ENCODE measurements around the gene IFNA16.
"Not testable (repeated sequence)": the region's sequence is repeated elsewhere in the genome, so short reads cannot be mapped to it uniquely, and the experiment has no call there.

Gene IFNA16

DNA sequence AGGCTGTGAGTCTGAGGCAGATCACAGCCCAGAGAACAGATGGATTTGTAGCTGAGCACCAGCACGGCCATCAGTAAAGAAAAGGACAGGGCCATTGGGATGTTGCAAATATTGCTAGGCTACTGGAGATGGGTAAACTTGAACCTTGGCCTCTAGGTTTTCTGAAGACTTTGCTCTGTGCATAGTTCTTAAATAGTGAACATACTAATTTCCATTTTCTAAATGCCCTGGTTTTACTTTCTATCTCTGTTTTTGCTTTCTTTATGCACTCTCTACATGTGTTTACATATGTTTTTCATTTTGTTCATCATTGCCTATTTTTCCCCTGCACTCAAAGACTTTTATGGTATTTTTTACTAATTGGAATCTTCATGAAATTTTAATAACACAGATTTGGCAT lies at the start of gene IFNA16:
Gene IFNA16, minus strand, starts transcription at position 101 of the 400 bp plus-strand sequence. Its CDS starts 6 bp downstream, at position 95.
- DNase-seq (ENCODE audit: low read depth); H3K4me3 ChIP-seq (ENCODE audit: low read depth, low read length): not testable (repeated sequence)

DNA sequence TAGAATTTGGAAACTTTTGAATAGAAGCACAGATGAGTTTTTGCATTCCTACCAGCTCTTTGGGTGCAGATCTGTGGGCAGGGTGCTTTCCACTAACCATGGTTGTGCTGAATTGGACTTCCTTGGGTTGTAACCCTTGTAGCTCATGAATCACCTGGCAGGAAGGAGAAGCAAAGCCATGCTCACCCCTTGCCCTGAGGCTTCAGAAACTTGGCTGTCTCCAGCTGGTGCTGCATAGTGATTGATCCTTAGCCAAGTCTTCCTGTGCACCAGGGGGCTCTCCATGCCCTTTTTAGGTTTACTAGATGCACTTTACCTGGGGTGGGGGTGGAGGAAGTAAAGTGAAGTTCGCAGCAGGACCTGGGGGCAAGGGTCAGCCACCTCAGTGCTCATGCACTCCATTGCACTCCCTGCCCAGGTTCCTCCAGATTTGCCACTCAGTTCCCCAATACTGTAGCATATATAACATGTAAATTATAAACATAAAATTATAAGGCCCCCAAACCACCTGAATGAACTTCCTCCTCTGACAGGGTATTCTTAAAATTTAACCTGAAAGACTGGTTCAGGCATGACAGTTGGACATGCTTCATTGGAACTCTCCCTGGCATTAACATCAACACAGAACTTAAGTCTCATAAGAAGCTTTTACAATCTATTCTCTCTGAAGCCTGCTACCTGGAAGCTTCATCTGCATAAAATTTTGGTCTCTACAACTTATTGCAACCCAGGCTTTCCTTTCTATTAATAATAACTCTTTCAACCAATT lies 48.5 kb upstream of the IFNA16 start:
- DNase-seq (ENCODE audit: low read depth): no peak
- no peak overlapping the region for H3K4me3 ChIP-seq (ENCODE audit: low read depth, low read length)

DNA sequence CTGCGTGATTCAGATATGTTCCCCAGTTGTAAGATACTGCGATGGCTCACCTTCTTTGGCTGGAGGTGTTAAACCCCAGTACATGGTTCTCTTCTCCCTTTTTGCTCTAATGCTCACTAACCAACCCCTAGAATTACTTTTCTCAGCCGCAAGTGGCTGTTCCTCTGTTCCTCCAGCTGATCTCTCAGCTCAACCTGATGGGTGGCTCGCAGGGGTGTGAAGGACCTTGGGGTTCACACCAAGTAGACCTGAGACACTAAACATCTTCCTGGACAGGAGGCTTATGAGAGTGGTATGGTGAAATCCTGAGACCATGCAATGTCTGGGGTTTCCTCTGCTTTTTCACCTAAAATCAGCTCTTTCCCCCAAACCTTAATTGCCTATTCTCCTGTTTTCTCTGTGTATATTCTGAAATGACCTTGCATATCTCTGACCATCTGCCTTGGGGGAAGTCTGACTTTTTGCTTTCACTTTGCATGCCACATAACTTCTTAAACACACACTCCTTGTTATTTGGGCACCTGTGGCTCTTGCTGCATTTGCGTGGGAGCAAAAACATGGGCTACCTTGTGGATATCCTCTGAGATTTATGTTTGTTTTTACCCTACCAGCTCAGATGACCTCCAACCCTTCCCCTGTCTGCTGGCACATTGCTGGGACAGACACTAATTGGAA lies 38.6 kb upstream of the IFNA16 start:
- no peak for DNase-seq (ENCODE audit: low read depth)
- H3K4me3 ChIP-seq (ENCODE audit: low read depth, low read length): no peak overlapping the region

DNA sequence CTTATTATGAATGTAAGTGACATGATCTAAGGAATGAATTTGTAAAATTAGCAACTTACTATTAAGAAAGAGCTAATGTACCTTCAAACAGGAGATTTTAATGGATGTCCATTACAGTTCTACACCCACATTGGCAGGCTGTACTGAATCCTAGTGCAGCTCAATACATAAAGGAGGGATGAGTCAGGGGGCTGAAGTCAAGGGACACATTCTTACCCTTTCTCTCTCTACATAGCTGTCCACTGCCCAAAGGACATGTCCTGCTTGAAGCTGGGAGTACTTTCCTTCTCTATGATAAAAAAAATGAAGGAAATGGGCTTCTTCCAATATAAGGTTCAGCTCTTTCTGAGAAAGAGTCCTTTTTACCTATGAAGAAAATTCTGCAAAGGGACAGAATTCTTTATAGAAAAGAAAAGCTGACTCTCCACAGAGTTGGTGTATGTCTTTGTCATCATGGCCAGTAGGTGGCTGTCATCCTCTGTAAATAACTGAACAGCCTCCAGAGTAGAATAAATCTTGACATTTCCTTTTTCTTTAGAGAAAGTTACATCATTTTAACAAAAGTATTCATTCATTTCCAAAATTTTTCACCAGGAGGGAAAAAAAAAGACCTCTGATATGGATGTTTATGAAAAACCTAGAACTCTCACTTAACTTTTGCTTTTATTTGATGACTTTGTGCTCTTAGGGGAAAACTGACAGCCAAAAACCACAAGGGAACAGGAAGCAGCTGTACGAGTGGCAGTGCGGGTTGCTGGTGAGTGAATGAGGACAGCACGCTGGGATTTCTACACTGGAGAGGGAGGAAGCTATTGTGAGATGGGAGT lies 35.8 kb upstream of the IFNA16 start:
- peak; percentile 4 for DNase-seq (ENCODE audit: low read depth)
- H3K4me3 ChIP-seq (ENCODE audit: low read depth, low read length): no peak overlapping the region

DNA sequence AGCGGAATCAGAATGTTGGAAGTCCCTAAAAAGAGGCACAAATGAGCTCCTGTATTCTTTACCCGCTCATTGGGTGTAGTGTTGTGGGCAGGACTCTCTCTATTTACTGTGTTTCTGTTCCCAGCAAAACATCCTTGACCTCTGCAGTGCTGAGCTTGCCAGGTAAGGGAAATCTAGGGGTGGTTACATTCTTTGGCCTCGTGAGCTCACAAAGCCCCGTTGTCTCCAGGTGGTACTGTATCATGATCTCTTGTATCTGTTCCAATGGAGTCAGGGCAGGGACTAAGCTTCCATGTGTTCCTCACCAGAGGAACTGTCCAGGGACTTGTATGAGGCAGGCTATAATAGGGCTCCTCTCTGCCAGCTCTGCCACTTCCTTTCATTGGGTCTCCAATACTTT lies 34.5 kb upstream of the IFNA16 start:
- no peak overlapping the region for H3K4me3 ChIP-seq (ENCODE audit: low read depth, low read length)

DNA sequence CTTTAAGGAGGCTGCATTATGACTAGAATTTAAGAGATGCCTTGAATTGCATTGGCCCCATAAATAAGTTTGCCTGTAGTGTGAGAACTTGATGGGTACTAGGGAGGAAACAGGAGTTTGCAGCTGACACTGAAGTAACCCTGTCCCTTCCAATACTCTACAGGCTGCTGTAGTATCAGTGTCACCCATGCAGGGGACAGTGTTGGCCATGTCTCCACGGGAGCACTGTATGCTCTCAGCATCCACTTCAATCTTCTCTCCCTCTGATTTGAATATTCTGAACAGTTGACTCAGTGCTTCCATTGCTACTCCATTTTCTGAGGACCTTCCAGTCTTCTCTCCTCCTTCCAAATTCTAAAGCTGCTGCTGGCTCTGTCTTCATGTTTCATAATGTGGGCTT lies 34.1 kb upstream of the IFNA16 start:
- DNase-seq (ENCODE audit: low read depth): no peak
- H3K4me3 ChIP-seq (ENCODE audit: low read depth, low read length): no peak overlapping the region

More for the DNA sequence above, 34.5 kb upstream of the IFNA16 start:
- no peak for DNase-seq (ENCODE audit: low read depth)

DNA sequence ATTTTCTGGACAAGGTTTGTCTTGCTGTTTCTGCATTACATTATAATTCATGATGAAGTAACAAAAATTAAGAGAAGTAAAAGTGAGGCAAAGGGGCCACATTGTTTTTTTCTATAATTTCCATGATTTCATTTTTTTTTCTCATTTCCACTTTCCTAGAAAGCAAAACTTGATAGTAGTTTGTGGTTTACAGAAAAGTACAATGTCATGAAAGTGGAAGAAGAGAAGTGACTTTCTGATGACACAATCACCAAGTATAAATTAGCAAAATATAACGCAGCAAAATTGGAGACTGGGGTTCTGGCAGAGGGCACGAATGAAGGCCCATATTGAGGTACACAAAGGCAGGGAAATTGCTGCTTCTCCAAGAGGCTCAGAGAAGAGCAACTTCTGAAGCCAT lies 27.7 kb upstream of the IFNA16 start:
- no peak for DNase-seq (ENCODE audit: low read depth)
- H3K4me3 ChIP-seq (ENCODE audit: low read depth, low read length): no peak overlapping the region

DNA sequence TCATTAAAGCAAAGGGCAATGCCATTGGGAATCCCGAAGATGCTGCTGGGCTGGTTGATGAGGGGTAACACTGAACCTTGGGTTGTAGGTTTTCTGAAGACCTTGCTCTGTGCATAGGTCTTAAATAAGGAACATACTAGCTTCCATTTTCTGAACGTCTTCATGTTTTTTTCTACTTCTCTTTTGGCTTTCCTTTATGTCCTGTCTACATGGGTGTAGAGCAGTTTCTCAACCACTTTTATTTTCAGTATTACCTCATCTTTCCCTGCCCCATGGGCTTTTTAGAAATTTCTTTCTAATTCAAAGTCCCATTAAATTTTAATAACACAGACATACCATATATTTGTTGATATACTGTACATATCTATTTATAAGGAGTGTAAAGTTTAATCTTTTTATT lies 22.8 kb upstream of the IFNA16 start, which contains the start of gene IFNA14:
Gene IFNA14, minus strand, starts transcription at position 95 of the 400 bp plus-strand sequence. Its CDS starts 70 bp downstream, at position 25.
- no peak within 1 kb of the TSS for H3K4me3 ChIP-seq (ENCODE audit: low read depth, low read length)
- DNase-seq (ENCODE audit: low read depth): no peak

DNA sequence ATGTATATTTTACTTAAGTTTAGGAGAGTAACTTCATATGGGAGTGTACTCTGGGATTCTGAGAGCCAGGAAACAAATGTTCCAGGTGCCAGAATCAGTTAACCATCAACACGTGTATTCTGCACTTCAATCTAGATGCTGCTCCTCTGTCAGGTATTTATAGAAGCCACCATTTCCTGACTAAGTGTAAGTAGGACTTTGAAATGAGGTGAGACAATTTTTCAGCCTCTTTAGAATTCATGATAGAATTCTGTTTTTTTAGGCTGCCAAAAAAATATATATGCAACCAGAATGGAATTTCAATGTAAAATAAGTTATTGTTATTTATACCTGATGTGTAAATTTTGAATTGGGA lies 19.2 kb upstream of the IFNA16 start:
- not testable (repeated sequence) for DNase-seq (ENCODE audit: low read depth); H3K4me3 ChIP-seq (ENCODE audit: low read depth, low read length)

DNA sequence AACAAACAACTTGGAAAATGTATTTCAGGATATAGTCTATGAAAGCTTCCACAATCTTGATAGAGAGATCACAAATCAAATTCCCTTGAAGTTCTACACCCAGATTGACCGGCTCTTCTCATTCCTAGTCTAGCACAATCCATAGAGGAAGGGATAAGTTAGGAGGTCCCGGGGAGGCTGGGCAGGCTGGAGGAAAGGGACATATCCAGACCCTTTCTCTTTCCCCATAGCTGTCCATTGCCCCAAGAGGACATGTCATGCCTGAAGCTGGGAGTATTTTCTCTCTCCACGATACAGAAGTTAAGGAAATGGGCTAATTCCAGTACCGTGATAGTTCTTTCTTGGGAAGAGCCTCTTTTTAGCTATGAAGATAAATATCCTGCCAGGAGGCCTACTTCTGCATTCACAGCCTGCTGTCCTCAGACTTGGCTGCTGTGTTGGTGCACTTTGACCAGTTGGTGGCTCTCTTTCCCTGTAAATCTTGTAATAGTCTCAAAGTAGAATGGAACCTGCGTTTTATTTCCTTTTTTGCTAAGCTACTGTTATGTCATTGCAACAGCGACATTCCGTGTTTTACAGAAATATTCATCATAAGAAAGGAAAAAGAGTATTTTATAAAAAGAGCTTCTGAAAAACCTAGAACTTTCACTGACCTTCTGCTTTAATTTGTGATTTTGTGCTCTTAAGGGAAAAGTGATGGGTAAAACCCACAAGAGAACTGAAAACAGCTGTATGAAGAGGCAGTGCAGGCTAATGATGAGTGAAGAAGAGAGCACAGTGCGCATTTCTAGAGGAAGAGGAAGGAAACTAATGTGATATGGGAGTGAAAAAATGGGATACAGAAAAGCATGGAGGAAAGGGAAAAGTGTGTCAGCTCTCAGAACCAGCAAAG lies 18.6 kb upstream of the IFNA16 start:
- peak; percentile 8 for DNase-seq (ENCODE audit: low read depth)
- not testable (repeated sequence) for H3K4me3 ChIP-seq (ENCODE audit: low read depth, low read length)

DNA sequence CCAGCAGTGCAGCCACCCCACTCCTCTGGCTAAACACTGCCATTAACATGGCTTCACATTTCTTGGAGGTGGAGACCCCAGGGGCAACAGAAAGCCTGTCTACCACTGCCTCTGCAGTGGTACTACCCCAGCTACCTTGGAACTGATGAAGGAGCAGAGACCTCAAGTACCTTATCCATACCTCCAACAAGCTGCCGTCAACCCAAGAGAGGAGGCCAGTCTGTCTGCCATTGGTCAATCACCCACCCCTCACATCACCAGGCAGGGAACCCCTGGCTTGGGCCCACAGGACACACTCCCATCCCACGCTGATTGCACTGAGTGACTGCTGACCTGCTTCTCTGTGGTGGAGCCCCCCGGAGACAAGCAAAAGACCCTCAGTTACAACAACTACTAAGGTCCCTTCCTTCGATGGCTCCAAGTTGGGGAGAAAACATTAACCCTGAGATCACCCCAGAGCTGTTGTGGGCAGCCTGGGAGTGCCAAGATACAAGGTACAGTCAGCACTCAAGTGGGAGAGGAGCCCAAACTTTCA lies 17.1 kb upstream of the IFNA16 start:
- no peak for DNase-seq (ENCODE audit: low read depth)

DNA sequence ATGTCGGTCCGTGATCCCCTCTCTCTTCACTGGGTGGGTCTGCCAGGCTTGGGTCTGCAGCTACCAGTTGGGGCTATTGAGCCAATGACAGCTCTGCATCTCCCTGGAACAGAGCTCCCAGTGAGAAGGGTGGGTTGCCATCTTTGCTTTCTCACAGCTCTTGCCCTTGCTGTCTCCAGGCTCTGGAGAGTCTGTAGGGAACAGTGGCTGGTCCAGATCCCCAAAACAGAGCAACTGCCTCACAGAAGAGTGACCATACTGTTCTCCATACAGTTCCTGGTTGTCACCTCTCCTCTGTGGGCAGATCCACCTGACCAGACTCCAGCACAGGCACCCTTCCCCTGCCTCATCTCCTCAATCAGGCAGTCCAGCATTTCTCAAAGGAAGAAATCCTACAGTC lies 16.1 kb upstream of the IFNA16 start:
- no peak overlapping the region for H3K4me3 ChIP-seq (ENCODE audit: low read depth, low read length)
- no peak for DNase-seq (ENCODE audit: low read depth)

More for the DNA sequence above, 17.1 kb upstream of the IFNA16 start:
- H3K4me3 ChIP-seq (ENCODE audit: low read depth, low read length): no peak overlapping the region

DNA sequence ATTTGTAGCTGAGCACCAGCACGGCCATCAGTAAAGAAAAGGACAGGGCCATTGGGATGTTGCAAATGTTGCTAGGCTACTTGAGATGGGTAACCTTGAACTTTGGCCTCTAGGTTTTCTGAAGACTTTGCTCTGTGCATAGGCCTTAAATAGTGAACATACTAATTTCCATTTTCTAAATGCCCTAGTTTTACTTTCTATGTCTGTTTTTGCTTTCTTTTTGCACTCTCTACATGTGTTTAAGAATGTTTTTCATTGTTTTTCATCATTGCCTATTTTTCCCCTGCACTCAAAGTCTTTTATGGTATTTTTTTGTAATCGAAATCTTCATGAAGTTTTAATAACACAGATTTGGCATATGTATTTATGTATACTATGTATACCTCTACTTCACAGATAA lies 11.0 kb upstream of the IFNA16 start, which contains the start of gene IFNA17:
Gene IFNA17, minus strand, starts transcription at position 101 of the 400 bp plus-strand sequence. Its CDS starts 49 bp downstream, at position 52.
- DNase-seq (ENCODE audit: low read depth): no peak
- no peak within 1 kb of the TSS for H3K4me3 ChIP-seq (ENCODE audit: low read depth, low read length)

DNA sequence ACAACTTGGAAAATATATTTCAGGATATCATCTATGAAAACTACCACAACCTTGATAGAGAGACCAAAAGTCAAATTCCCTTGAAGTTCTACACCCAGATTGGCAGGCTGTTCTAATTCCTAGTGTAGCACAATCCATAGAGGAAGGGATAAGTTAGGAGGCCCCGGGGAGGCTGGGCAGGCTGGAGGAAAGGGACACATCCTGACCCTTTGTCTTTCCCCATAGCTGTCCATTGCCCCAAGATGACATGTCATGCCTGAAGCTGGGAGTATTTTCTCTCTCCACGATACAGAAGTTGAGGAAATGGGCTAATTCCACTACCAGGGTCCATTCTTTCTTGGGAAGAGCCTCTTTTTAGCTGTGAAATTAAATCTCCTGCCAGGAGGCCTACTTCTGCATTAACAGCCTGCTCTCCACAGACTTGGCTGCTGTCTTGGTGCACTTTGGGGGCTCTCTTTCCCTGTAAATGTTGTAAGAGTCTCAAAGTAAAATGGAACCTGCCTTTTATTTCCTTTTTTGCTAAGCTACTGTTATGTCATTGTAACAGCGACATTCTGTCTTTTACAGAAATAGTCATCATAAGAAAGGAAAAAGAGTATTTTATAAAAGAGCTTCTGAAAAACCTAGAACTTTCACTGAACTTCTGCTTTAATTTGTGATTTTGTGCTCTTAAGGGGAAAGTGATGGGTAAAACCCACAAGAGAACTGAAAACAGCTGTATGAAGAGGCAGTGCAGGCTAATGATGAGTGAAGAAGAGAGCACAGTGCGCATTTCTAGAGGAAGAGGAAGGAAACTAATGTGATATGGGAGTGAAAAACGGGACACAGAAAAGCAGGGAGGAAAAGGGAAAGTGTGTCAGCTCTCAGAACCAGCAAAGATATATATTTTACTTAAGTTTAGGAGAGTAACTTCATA lies 3.4 kb downstream of the IFNA16 start:
- H3K4me3 ChIP-seq (ENCODE audit: low read depth, low read length); DNase-seq (ENCODE audit: low read depth): not testable (repeated sequence)

DNA sequence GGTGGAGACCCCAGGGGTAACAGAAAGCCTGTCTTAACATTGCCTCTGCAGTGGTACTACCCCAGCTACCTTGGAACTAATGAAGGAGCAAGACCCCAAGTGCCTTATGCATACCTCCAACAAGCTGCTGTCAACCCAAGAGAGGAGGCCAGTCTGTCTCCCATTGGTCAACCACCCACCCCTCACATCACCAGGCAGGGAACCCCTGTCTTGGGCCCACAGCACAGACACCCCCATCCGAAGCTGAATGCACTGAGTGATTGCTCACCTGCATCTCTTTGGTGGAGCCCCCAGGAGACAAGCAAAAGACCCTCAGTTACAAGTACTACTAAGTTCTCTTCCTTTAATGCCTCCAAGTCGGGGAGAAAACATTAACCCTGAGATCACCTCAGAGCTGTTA lies 5.0 kb downstream of the IFNA16 start:
- not testable (repeated sequence) for DNase-seq (ENCODE audit: low read depth); H3K4me3 ChIP-seq (ENCODE audit: low read depth, low read length)

DNA sequence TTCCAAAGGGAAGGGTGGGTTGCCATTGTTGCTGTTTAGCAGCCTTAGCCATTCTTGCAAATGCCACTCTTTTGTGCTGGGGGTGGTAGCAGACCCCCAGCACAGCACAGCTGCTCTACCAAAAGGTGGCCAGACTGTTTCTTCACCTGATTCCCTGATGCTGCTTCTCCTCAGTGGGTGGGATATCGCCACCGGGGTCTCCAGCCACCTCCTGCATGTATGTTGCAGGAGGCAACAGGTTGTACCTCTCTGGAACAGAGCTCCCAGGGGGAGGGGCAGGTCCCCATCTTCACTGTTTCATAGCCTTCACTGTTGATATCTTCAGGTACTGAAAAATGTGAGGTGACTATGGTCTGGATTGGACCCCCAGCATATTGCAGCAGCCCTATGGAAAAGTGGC lies 6.3 kb downstream of the IFNA16 start:
- DNase-seq (ENCODE audit: low read depth); H3K4me3 ChIP-seq (ENCODE audit: low read depth, low read length): not testable (repeated sequence)

DNA sequence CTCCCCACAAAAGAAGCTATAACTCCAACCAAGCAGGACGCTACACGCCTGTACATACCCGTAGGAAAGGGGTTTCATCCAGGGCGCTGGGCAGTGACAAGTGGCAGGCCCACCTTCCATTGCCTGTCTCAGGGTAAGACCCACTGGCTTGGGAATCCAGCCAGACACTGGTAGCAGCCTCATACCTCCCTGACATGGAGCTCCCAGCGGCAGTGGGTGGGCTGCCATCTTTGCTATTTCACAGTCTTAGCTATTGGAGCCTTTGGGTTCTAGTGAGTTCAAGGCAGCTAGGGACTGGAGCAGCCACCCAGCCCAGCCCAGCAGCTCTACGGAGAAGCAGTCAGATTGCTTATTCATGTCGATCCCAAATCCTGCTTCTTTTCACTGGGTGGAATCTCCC lies 6.8 kb downstream of the IFNA16 start:
- no peak overlapping the region for H3K4me3 ChIP-seq (ENCODE audit: low read depth, low read length)
- no peak for DNase-seq (ENCODE audit: low read depth)

DNA sequence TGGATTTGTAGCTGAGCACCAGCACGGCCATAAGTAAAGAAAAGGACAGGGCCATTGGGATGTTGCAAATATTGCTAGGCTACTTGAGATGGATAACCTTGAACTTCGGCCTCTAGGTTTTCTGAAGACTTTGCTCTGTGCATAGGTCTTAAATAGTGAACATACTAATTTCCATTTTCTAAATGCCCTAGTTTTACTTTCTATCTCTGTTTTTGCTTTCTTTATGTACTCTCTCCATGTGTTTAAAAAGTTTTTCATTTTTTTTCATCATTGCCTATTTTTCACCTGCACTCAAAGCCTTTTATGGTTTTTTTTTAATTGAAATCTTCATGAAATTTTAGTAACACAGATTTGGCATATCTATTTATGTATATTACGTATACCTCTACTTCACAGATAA lies 10.1 kb downstream of the IFNA16 start, which contains the start of gene IFNA10:
Gene IFNA10, minus strand, starts transcription at position 101 of the 400 bp plus-strand sequence. Its CDS starts 46 bp downstream, at position 55.
- H3K4me3 ChIP-seq (ENCODE audit: low read depth, low read length); DNase-seq (ENCODE audit: low read depth): not testable (repeated sequence)

All from skeletal muscle cell (primary cell).